Activated CD8-positive, alpha-beta T cell treated with anti-CD3 and anti-CD28 coated beads for 36 hours (primary cell): ENCODE results near the gene COL4A1. TPM values are rescaled to one million over a fixed set of nuclear protein-coding genes. Genes with fewer than 3 reads are reported as not detected.

Experiments used
- ATAC-seq: fragments of 200-7000 bp; cut with Tn5 transposase; one replicate; pipeline ENCODE4 v1.10.0; 2021; ENCODE audit warnings: mild to moderate bottlenecking, moderate library complexity
- CTCF ChIA-PET: fragments of 350-600 bp; sonication (Branson Sonifier 250); formaldehyde crosslinking; loops from one replicate; lab custom pipeline; 2021; ENCODE audit warnings: antibody characterized with exemption; lab: Charles Lee
- POLR2A ChIA-PET: fragments of 350-600 bp; sonication (Branson Sonifier 250); formaldehyde crosslinking; loops from one replicate; lab custom pipeline; 2021; ENCODE audit warnings: antibody characterized with exemption; lab: Charles Lee
- DNase-seq: peaks from one replicate; pipeline ENCODE4 v3.0.0-alpha.2; 2020
- H3K27ac Mint-ChIP-seq: one replicate; pipeline ENCODE4 v1.8.0; 2021; ENCODE audit warnings: mild to moderate bottlenecking, mixed read lengths
- H3K27me3 Mint-ChIP-seq: one replicate; pipeline ENCODE4 v1.8.0; 2021; ENCODE audit warnings: mixed read lengths
- H3K36me3 Mint-ChIP-seq: one replicate; pipeline ENCODE4 v1.8.0; 2021; ENCODE audit warnings: low read depth, mixed read lengths
- H3K4me1 Mint-ChIP-seq: one replicate; pipeline ENCODE4 v1.8.0; 2021; ENCODE audit warnings: low read depth, mixed read lengths
- H3K4me3 Mint-ChIP-seq: one replicate; pipeline ENCODE4 v1.8.0; 2021; ENCODE audit warnings: mild to moderate bottlenecking, moderate library complexity, mixed read lengths
- H3K9me3 Mint-ChIP-seq: one replicate; pipeline ENCODE4 v1.8.0; 2021; ENCODE audit warnings: mixed read lengths
- intact Hi-C: fragments of 100-400 bp; cut with micrococcal nuclease; formaldehyde crosslinking; loops from one replicate; pipeline ENCODE4 v1.10.0; 2022
- total RNA-seq, 2 experiments: library from RNA; stranded (reverse); gene quantifications; one replicate each; pipeline ENCODE4 v1.2.3, GENCODE V29; 2021
- TF ChIP-seq, protein P1 (sequence below): fragments of 200-600 bp; IDR thresholded peaks from one replicate; pipeline ENCODE4 v1.8.0; 2022; ENCODE audit warnings: antibody characterized with exemption, mild to moderate bottlenecking

COL4A1 gene
- total RNA-seq, 2 experiments from 2014 or later: not detected

DNA sequence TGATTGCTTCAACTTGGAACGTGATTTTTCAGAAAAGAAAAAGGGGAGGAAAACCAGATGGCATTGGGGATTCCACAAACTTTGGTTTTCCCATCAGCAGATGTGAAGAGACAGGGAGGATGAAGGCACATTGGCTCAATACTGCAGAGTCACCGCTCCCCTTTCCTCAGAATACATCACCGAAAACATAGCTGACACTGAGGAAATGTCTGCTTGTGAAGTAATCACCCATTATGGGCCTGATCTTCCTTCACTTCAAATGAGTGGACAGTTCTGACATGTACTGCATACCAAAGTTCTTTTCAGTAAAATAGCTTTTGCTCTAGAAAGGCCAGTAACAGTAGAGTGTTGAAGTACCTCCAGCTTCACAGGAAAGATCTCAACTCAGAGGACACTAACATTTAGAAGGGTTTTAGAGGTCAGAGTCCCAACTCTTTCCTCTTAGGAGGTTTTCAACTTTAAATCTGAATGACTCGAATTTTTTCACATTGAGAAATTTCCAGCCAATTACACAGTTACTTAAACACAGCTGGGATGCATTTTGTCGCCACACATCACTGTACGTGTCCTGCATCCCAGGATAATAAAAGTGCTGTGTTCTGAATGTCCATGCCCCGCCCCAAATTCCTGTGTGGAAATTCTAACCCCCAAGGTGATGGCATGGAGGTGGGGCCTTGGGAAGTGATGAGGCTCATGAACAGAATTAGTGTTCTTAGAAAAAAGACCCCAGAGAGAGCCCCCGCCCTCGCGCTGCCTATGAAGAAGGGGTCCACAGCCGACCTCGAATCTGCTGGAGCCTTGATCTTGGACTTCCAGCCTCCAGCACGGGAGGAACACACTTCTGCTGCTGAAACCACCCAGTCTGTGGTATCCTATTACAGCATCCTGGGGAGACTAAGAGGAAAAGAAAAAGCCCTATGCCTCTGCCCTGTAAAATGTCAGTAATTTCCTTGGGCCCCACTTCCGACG, 77.7 kb downstream of the COL4A1 start:
- POLR2A ChIA-PET: interaction anchor here (0.6 kb wide), 1 partner anchor 14 kb away, joined by 3 read pairs; no protein-coding TSS in a partner anchor
- Mint-ChIP-seq H3K4me3 (no peak overlapping the region), H3K27ac (no peak overlapping the region), H3K27me3 (peaks cover 21% of the 10 kb centered on the region), H3K4me1 (no peaks in the 10 kb centered on the region), H3K36me3 (no peaks in the 10 kb centered on the region), H3K9me3 (no peaks in the 10 kb centered on the region)
- intact Hi-C loops: no loop called here
- TF ChIP-seq, protein P1, sequence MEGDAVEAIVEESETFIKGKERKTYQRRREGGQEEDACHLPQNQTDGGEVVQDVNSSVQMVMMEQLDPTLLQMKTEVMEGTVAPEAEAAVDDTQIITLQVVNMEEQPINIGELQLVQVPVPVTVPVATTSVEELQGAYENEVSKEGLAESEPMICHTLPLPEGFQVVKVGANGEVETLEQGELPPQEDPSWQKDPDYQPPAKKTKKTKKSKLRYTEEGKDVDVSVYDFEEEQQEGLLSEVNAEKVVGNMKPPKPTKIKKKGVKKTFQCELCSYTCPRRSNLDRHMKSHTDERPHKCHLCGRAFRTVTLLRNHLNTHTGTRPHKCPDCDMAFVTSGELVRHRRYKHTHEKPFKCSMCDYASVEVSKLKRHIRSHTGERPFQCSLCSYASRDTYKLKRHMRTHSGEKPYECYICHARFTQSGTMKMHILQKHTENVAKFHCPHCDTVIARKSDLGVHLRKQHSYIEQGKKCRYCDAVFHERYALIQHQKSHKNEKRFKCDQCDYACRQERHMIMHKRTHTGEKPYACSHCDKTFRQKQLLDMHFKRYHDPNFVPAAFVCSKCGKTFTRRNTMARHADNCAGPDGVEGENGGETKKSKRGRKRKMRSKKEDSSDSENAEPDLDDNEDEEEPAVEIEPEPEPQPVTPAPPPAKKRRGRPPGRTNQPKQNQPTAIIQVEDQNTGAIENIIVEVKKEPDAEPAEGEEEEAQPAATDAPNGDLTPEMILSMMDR: no peak
- CTCF ChIA-PET: interaction anchor here (1.2 kb wide), 1 partner anchor 9 kb away, joined by 3 read pairs; no protein-coding TSS in a partner anchor
- DNase-seq: no peak
- no peak for ATAC-seq

DNA sequence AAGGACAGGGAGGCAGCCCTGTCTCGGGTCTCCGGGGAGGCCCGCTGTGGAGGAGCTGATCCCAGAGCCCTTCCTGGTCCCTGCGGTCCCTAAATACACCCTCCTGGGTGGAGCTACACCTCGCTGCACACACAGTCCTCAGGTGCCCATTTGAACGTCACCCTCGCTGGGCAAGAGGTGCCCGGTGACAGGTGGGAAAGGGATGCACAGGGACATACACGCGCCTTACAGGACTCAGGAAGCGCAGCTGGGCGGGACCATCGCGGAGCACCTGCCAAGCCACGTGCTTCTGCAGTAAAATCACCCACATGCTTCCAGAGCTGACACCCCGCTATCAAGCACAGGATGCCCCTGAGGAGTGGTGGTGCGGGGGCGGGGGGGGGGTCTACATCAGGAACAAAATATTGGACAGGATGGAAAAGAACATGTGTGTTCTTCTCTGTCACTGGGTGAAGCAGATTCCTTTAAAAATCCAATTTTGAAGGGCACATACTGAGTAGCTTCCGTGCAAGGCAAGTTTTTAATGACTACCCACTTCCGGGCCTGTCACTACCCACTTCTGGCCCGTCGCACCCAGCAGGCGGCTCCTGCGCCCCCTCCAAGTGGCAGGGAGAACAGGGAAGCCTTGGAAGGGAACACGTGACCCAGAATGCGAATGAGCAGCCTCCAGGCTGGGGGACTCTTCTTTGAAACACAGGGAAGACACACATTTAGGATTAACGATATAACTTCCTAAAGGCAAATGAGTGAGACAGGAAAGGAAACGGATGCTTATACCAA, 78.9 kb downstream of the COL4A1 start:
- TF ChIP-seq, protein P1: no peak
- CTCF ChIA-PET: interaction anchor here (0.6 to 1.0 kb wide), 2 partner anchors 10 to 191 kb away, joined by 3 read pairs; no protein-coding TSS in a partner anchor

DNA sequence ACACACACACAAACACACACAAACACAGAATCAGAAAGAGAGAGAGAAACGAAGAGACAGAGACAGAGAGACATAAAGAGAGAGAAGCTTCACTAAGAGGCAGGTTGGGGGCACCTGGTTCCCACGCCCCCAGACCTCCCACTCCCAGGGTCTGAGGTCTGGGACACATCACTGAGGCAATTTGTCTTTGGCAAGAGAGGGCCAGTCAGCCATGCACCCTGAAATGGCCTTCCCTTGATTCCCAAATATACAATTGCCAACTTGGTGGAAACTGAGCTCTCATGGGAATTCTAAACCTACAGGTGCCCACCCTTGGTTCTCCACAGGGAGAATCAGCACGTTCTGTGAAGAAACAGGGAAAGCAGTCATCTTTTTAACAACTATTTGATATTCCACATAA, 79.5 kb downstream of the COL4A1 start:
- CTCF ChIA-PET: interaction anchor here (0.6 to 1.2 kb wide), 3 partner anchors 11 to 191 kb away, joined by 3 to 4 read pairs (median 3); no protein-coding TSS in a partner anchor
- TF ChIP-seq, protein P1: no peak
- Mint-ChIP-seq H3K27ac (no peak overlapping the region), H3K4me3 (no peak overlapping the region), H3K36me3 (no peaks in the 10 kb centered on the region), H3K27me3 (peaks cover 11% of the 10 kb centered on the region), H3K4me1 (no peaks in the 10 kb centered on the region), H3K9me3 (no peaks in the 10 kb centered on the region)
- DNase-seq (no peak), ATAC-seq (no peak)
- intact Hi-C loops: no loop called here
- POLR2A ChIA-PET: no interaction called here

More for the DNA sequence above, 78.9 kb downstream of the COL4A1 start:
- H3K27ac Mint-ChIP-seq: no peak overlapping the region
- H3K4me3 Mint-ChIP-seq: no peak overlapping the region
- intact Hi-C loops: no loop called here
- H3K4me1 Mint-ChIP-seq: no peaks in the 10 kb centered on the region
- no peaks in the 10 kb centered on the region for H3K9me3 Mint-ChIP-seq
- peaks cover 12% of the 10 kb centered on the region for H3K27me3 Mint-ChIP-seq
- POLR2A ChIA-PET: interaction anchor here (0.6 kb wide), 1 partner anchor 15 kb away, joined by 3 read pairs; no protein-coding TSS in a partner anchor
- no peaks in the 10 kb centered on the region for H3K36me3 Mint-ChIP-seq
- ATAC-seq (no peak), DNase-seq (no peak)

DNA sequence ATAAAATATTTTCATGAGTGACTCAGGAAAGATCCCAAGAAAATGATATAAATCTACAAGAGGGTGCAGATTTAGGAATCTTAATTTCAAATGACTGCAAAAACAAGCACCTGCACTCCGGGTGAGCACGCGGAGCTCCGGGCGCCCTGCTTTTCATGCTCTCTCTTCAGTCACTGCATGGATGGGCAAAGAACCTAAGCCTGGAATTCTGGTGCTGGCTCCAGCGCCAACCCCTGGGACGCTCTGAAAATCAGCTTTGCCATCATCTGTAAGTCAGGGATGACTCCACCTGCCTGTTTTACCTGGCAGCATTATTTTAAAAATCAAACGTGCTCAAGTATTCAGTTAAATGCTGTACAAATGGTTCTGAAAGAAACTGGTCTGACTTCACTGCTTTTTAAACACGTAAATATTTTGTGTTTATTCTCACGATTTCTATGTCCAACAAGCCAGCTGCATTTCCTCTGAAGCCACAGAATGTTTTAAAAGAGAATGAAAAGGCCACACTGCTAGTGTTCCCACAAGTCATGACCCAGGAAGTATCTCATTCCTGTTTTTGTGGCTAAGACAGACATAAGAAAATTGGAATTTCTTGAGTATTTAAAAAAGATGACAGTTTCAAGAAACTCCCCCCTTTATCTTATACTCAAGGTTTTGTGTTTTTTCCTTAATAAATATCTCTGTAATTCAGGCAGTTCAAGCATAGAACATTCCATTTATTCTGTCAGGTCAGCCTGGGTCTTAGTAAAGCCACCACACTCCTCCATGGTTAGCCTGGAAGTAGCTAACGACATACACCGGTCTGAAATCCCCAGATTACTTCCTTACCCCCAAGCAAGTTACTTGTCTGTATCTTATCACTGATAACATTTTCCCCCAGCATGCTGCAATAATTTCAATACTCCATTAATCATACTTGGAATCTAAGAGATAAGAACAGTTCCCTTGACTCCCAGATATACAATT, 81.1 kb downstream of the COL4A1 start:
- Mint-ChIP-seq H3K27ac (no peak overlapping the region), H3K4me3 (no peak overlapping the region), H3K27me3 (peaks cover 13% of the 10 kb centered on the region), H3K9me3 (no peaks in the 10 kb centered on the region), H3K36me3 (no peaks in the 10 kb centered on the region), H3K4me1 (no peaks in the 10 kb centered on the region)
- no peak for ATAC-seq
- no peak for DNase-seq
- ChIA-PET CTCF (interaction anchor here (1.2 kb wide), 1 partner anchor 185 kb away, joined by 4 read pairs; no protein-coding TSS in a partner anchor), POLR2A (no interaction called here)
- intact Hi-C loops: no loop called here
- TF ChIP-seq, protein P1: no peak
